Neuron (in vitro differentiated cells): ENCODE measurements around the gene CHEK1.

Experiments
- H2AFZ ChIP-seq: one replicate; pipeline ENCODE4 v1.6.1; 2013; ENCODE audit warnings: low read depth, mild to moderate bottlenecking, inconsistent platforms, low read length, moderate library complexity
- H3K27me3 ChIP-seq: one replicate; pipeline ENCODE4 v1.6.1; 2013; ENCODE audit warnings: low read length; ENCODE audit not compliant: insufficient read depth
- H3K36me3 ChIP-seq: one replicate; pipeline ENCODE4 v1.6.1; 2013; ENCODE audit warnings: low read length; ENCODE audit not compliant: insufficient read depth
- H3K4me1 ChIP-seq: one replicate; pipeline ENCODE4 v1.6.1; 2013; ENCODE audit warnings: low read length; ENCODE audit not compliant: insufficient read depth
- H3K4me3 ChIP-seq: 2 replicates; pipeline ENCODE4 v1.5.1; 2013; ENCODE audit warnings: mild to moderate bottlenecking, low read length, moderate library complexity
- H3K9me3 ChIP-seq: one replicate; pipeline ENCODE4 v1.6.1; 2013; ENCODE audit warnings: low read length

CHEK1 gene

DNA sequence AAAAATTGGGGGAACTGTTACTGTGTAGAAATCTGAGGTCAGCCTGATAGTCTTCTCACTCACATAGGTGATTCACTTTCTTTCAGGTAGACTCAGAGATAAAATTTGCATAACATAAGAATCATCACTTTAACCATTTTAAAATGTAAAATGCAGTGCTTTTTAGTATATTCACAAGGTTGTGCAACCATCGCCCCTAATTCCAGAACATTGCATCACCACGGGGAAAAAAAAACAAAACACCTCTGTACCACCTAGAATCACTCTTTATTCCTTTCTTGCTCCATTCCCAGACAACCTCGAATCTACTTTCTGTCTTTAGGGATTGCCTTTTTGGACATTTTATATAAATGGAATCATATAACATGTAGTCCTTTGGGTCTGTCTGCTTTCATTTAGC, 20.9 kb downstream of the CHEK1 start:
- Histone ChIP-seq H2AFZ (no peak overlapping the region), H3K4me1 (no peaks in the 10 kb centered on the region), H3K4me3 (no peak overlapping the region), H3K36me3 (peaks cover 80% of the 10 kb centered on the region), H3K27me3 (no peaks in the 10 kb centered on the region), H3K9me3 (peaks cover 2% of the 10 kb centered on the region)

DNA sequence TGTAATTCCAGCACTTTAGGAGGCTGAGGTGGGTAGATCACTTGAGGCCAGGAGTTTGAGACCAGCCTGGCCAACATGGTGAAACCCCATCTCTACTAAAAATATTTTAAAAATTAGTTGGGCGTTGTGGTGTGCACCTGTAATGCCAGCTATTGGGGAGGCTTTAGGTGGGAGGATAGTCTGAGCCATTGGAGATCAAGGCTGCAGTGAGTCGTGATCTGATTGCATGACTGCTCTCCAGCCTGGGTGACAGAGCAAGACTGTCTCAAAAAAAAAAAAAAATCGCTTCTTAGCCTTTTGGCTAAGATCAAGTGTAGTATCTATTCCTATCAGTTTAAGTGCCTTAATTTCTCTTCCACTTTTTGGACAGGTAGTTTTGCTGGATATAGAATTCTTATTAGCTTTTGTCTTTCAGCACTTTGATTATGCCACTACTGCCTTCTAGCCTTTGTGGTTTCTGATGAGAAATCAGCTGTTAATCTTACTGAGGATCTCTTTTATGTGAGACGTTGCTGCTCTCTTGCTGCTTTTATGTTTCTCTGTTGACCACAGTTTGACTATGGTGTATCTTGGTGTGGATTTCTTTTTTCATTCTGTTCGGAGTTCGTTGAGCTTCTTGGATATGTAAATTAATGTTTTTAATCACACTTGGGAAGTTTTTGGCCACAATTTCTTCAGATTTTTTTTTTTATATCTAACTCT, 24.7 kb downstream of the CHEK1 start:
- H3K4me1 ChIP-seq: no peaks in the 10 kb centered on the region
- no peaks in the 10 kb centered on the region for H3K27me3 ChIP-seq
- no peak overlapping the region for H3K4me3 ChIP-seq
- peaks cover 2% of the 10 kb centered on the region for H3K9me3 ChIP-seq
- no peak overlapping the region for H2AFZ ChIP-seq
- peaks cover 81% of the 10 kb centered on the region for H3K36me3 ChIP-seq

DNA sequence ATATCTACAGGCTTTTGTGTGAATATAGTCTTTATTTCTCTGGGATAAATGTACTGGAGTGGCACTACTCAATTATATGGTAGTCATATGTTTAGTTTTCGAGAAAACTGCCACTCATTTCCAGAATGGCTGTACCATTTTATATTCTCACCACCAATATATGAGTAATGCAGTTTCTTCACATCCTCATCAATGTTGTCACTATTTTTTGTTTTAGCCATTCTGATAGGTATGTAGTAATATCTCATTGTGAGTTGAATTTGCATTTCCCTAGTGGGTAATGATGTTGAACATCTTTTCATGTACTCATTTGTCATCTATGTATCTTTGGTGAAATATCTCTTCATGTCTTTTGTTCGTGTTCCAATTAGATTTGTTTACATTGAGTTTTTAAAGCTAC, 37.7 kb downstream of the CHEK1 start:
- Histone ChIP-seq H3K27me3 (no peaks in the 10 kb centered on the region), H3K36me3 (peaks cover 43% of the 10 kb centered on the region), H3K9me3 (peaks cover 12% of the 10 kb centered on the region), H3K4me1 (no peaks in the 10 kb centered on the region), H2AFZ (no peak overlapping the region), H3K4me3 (no peak overlapping the region)

DNA sequence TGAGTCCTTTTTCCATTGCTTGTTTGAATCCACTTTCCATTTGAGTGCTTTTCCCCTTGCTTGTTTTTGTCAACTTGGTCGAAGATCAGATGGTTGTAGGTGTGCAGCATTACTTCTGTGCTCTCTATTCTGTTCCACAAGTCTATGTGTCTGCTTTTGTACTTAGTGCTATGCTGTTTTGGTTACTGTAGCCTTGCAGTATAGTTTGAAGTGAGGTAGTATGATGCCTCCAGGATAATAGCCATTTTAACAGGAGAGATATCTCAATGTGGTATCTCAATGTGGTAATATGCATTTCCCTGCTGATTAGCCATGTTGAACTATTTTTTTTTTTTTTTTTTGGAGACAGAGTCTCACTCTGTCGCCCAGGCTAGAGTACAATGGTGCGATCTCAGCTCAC, 38.9 kb downstream of the CHEK1 start:
- Histone ChIP-seq H2AFZ (no peak overlapping the region), H3K36me3 (peaks cover 36% of the 10 kb centered on the region), H3K27me3 (no peaks in the 10 kb centered on the region), H3K4me3 (no peak overlapping the region), H3K9me3 (peaks cover 12% of the 10 kb centered on the region), H3K4me1 (no peaks in the 10 kb centered on the region)

DNA sequence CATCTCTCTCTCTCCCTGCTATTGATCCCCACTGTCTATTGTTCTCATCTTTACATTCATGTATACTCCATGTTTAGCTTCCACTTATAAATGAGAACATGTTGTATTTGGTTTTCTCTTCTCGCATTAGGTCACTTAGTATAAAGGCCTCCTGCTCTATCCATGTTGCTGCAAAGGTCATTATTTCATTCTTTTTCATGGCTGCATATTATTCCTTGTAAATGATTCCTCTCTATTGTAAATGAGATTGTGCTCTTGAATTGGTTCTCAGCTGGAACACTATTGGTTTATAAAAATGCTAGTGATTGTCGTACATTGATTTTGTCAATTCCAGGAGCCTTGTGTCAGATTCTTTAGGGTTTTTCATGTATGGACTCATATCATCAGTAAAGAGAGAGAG, 42.2 kb downstream of the CHEK1 start:
- peaks cover 41% of the 10 kb centered on the region for H3K36me3 ChIP-seq
- no peak overlapping the region for H3K4me3 ChIP-seq
- H3K27me3 ChIP-seq: no peaks in the 10 kb centered on the region
- H3K4me1 ChIP-seq: no peaks in the 10 kb centered on the region
- H3K9me3 ChIP-seq: peaks cover 12% of the 10 kb centered on the region
- no peak overlapping the region for H2AFZ ChIP-seq

DNA sequence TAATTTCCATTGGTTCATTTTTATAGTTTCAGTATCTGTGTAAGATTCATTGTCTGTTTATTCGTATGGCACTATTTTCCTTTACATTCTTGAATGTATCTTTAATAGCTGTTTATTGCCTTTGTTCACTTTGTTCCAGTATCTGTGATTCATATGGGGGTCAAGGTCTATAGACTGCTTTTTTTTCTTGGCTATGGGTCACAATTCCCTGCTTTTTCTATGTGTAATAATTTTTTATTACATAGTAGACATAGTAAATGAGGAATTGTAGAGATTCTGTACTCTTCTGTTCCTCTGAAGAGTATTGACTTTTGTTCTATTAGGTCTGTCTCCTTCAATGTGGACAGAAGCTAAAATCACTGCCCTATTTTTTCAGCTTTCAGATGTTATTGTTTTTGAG, 45.2 kb downstream of the CHEK1 start:
- Histone ChIP-seq H3K36me3 (peaks cover 41% of the 10 kb centered on the region), H3K27me3 (no peaks in the 10 kb centered on the region), H3K4me3 (no peak overlapping the region), H2AFZ (no peak overlapping the region), H3K4me1 (no peaks in the 10 kb centered on the region), H3K9me3 (peaks cover 6% of the 10 kb centered on the region)

DNA sequence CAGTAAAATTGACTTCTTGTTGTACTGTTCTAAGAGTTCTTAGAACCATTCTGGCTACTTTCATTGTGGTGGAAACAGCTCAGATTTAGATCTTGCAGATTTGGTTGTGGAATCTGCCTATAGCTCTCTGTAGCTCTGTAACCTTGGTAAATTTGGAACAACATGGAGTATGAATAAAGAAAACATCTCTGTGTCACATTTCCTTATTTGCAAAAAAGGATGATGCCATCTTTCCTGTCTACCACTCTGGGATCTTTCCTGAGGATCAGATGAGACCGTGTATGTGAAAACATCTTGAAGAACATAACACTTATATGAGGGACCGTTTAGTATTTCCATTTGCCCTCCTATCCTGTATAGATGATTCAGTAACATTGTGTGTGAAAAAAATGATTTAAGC, 46.6 kb downstream of the CHEK1 start:
- Histone ChIP-seq H2AFZ (no peak overlapping the region), H3K4me3 (no peak overlapping the region), H3K27me3 (no peaks in the 10 kb centered on the region), H3K4me1 (no peaks in the 10 kb centered on the region), H3K9me3 (peaks cover 4% of the 10 kb centered on the region), H3K36me3 (peaks cover 48% of the 10 kb centered on the region)

DNA sequence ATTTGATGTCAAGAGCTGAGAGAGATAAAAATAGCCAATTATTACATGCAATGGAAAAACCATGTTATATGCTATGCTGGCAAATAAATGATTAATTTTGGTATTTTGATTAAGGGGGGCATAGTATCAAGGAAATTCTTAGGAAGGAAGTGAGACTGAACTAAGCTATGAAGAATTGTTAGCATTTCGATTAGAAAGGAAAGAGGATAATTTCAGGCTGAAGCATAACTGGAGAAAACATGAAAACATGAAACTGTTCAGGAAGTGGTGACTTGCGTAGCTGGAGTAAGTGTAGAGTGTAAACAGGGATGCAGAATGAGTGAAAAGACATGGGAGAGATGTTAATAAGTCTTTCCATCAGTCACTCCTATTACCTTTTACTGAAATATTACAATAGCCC, 49.2 kb downstream of the CHEK1 start:
- Histone ChIP-seq H3K27me3 (no peaks in the 10 kb centered on the region), H2AFZ (no peak overlapping the region), H3K9me3 (no peaks in the 10 kb centered on the region), H3K4me1 (no peaks in the 10 kb centered on the region), H3K36me3 (peaks cover 61% of the 10 kb centered on the region), H3K4me3 (no peak overlapping the region)

DNA sequence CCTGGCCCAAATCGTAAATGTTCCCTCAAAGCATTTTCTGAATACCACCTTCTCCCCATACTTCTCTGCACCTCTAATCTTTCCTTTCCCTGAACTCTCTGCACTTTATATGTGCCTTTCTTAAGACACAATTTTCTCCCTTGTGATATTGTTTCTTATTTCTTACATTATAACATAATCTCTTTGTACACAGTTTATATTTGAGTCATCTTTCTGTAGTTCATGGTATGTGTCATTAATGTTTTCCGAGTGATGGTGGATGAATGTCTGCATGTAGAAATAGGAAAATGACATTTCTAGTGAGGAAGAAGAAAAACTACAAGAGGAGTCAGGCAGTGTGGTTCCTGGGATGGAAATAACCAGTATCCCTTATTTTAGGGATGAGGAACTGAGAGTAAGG, 50.2 kb downstream of the CHEK1 start:
- H3K36me3 ChIP-seq: peaks cover 64% of the 10 kb centered on the region
- no peak overlapping the region for H2AFZ ChIP-seq
- no peaks in the 10 kb centered on the region for H3K4me1 ChIP-seq

DNA sequence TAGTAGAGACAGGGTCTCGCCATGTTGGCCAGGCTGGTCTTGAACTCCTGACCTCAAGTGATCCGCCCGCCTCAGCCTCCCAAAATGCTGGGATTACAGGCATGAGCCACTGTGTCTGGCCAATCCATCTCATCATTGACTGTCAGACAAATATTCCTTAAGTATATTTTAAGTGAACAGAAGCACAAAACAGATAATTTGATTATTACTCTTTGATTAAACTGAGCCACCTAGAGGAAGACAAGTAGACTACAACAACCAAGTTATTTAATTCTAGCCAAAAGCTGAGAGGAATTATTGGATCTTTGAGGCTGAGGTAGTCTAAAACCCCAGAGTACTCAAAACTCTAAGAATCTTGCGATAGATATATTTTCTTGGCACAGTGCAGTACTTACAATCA, 54.4 kb downstream of the CHEK1 start:
- H3K4me3 ChIP-seq: no peak overlapping the region
- H3K4me1 ChIP-seq: no peaks in the 10 kb centered on the region
- H3K27me3 ChIP-seq: no peaks in the 10 kb centered on the region
- H2AFZ ChIP-seq: no peak overlapping the region
- H3K36me3 ChIP-seq: peaks cover 47% of the 10 kb centered on the region
- no peaks in the 10 kb centered on the region for H3K9me3 ChIP-seq

More for the DNA sequence above, 50.2 kb downstream of the CHEK1 start:
- Histone ChIP-seq H3K9me3 (no peaks in the 10 kb centered on the region), H3K4me3 (no peak overlapping the region), H3K27me3 (no peaks in the 10 kb centered on the region)

DNA sequence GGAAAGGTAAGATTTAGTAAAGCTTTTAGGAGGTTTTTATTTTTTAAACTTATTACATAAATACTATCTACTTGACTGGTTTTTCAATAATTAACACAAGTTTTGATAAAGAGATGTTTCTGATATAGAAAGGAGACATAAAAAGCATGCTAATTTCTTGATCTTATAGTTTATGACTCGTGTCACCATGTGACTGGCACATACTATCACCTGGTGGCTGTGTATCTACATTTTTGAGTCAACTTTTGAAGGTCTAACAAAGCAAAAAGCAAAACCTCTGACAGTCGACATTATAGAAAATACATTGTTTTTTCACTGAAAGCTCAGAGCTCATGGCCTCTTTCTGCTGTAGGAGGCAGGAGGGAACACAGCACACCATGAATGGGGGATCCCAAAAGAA, 54.9 kb downstream of the CHEK1 start:
- Histone ChIP-seq H3K27me3 (no peaks in the 10 kb centered on the region), H3K4me1 (no peaks in the 10 kb centered on the region), H3K9me3 (no peaks in the 10 kb centered on the region), H3K36me3 (peaks cover 47% of the 10 kb centered on the region), H3K4me3 (no peak overlapping the region), H2AFZ (no peak overlapping the region)

DNA sequence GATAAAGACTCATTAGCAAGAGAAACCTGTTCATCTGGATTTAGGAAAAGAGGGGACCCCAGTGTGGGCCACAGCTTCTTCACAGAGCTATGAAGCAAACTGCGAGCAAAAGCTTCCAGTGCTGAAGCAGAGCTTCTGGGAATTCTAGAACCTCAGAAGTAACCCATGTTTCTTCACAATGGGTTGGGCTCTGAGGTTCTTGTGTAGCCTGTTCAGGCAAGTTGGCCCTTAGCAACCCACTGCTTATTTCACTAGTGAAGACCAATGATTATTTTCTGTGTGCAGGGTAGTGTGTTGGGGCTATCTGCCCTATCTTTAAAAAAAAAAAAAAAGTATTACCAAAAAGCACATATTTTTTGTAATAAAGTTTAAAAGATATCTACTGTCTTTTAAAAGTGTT, 55.8 kb downstream of the CHEK1 start, which contains the start of gene ACRV1:
Gene ACRV1 (minus strand): TSS at position 101 of the 400 bp plus-strand sequence. CDS start 67 bp downstream, at position 34.
- no peaks in the 10 kb centered on the region for H3K9me3 ChIP-seq
- no peaks in the 10 kb centered on the region for H3K27me3 ChIP-seq
- H3K4me3 ChIP-seq: no peak within 1 kb of the TSS
- no peaks in the 10 kb centered on the region for H3K4me1 ChIP-seq
- no peak within 1 kb of the TSS for H2AFZ ChIP-seq
- H3K36me3 ChIP-seq: peaks cover 41% of the 10 kb centered on the region

DNA sequence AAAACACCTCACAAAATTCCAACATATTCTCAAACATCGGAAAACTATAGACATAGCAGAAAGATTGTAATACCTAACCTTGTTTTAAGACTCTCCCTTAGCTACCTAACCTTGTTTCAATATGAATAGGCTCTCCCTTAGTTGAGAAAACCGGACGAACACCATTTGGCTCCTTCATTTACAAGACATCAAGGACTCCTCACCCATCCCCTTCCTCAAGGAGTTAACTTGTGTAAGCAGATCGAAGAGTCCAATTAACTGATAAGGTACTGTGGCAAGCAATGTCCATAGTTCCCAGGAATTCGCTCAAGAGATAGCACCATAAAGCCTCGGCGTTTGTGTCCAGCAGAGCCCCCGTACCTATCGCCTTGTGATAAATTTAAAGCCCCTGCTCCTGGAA, 60.3 kb downstream of the CHEK1 start:
- H3K36me3 ChIP-seq: peaks cover 6% of the 10 kb centered on the region
- H3K27me3 ChIP-seq: no peaks in the 10 kb centered on the region
- no peaks in the 10 kb centered on the region for H3K9me3 ChIP-seq
- no peak overlapping the region for H2AFZ ChIP-seq
- no peak overlapping the region for H3K4me3 ChIP-seq
- H3K4me1 ChIP-seq: no peaks in the 10 kb centered on the region

DNA sequence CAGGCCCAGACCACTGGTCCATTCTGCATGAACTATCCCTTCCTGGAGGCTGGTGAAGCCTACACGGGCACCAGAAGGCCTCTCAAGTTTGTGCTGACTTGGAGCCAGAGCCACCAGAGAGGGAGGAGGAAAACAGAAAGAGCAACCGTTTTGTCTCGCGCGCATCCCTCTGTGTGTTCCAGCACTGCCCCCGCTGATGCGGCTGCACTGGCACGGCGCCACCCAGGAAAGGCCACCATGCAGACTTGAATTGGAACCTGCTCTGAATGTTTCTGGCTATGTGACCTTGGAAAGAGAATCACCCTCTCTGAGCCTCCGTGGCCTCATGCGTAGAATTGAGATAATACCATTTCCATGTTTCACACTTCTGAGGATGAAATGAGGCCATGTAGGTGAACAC, 63.1 kb downstream of the CHEK1 start:
- Histone ChIP-seq H3K4me1 (no peaks in the 10 kb centered on the region), H2AFZ (no peak overlapping the region), H3K27me3 (no peaks in the 10 kb centered on the region), H3K4me3 (no peak overlapping the region), H3K36me3 (no peaks in the 10 kb centered on the region), H3K9me3 (no peaks in the 10 kb centered on the region)
